HepG2 (cell line): Measurements from ENCODE around the gene FAAP100. TPM values are rescaled to one million over a fixed set of nuclear protein-coding genes. Genes with fewer than 3 reads are reported as not detected.

Experiments
- ATF1 ChIP-seq: IDR thresholded peaks from 2 replicates; pipeline ENCODE4 v1.6.1; 2016; ENCODE audit warnings: mild to moderate bottlenecking, control low read depth
- CSRNP1 ChIP-seq: sonication (generic); formaldehyde crosslinking; IDR thresholded peaks from 2 replicates; pipeline ENCODE4 v1.8.1; 2023; ENCODE audit warnings: mild to moderate bottlenecking, missing genetic modification reagents
- DRAP1 ChIP-seq: IDR thresholded peaks from 2 replicates; pipeline ENCODE4 v1.6.1; 2016; ENCODE audit warnings: missing genetic modification reagents, missing compliant biosample characterization
- ELK4 ChIP-seq: sonication (generic); formaldehyde crosslinking; IDR thresholded peaks from 2 replicates; pipeline ENCODE4 v1.9.0; 2021; ENCODE audit warnings: missing genetic modification reagents, borderline replicate concordance
- GATAD2A ChIP-seq: IDR thresholded peaks from 2 replicates; pipeline ENCODE4 v1.6.1; 2016
- HNRNPUL1 ChIP-seq: fragments of 200-400 bp; formaldehyde crosslinking; IDR thresholded peaks from 2 replicates; pipeline ENCODE4 v1.6.1; 2017; ENCODE audit warnings: low read depth, mild to moderate bottlenecking, low read length, moderate library complexity
- HOXA3 ChIP-seq: sonication (generic); formaldehyde crosslinking; IDR thresholded peaks from 2 replicates; pipeline ENCODE4 v1.5.0; 2020; ENCODE audit warnings: missing genetic modification reagents
- KLF11 ChIP-seq: IDR thresholded peaks from 2 replicates; pipeline ENCODE4 v1.6.1; 2016; ENCODE audit warnings: missing compliant biosample characterization
- KLF12 ChIP-seq: sonication (generic); formaldehyde crosslinking; IDR thresholded peaks from 2 replicates; pipeline ENCODE4 v1.4.0; 2020; ENCODE audit warnings: missing genetic modification reagents, borderline replicate concordance
- KLF16 ChIP-seq, 2 experiments: sonication (generic) in 1 of 2; formaldehyde crosslinking in 1 of 2; IDR thresholded peaks; 2 replicates each; pipeline versions ENCODE4 v1.6.1 to v1.8.0; 2016 to 2023; ENCODE audit warnings: missing genetic modification reagents in 2 of 2, missing compliant biosample characterization in 1 of 2
- NFATC3 ChIP-seq: sonication (generic); formaldehyde crosslinking; IDR thresholded peaks from 2 replicates; pipeline ENCODE4 v1.5.1; 2020; ENCODE audit warnings: mild to moderate bottlenecking, missing genetic modification reagents
- NKX3-1 ChIP-seq: sonication (generic); formaldehyde crosslinking; IDR thresholded peaks from 2 replicates; pipeline ENCODE4 v1.5.0; 2020; ENCODE audit warnings: missing genetic modification reagents
- POLR2A ChIP-seq, 2 experiments: IDR thresholded peaks; 2 replicates each; pipeline ENCODE4 v1.6.1; 2011; ENCODE audit warnings: low read depth in 2 of 2, low read length in 2 of 2, mild to moderate bottlenecking in 1 of 2, moderate library complexity in 1 of 2; ENCODE audit not compliant: insufficient read depth in 1 of 2
- SYNCRIP ChIP-seq: fragments of 200-400 bp; formaldehyde crosslinking; IDR thresholded peaks from 2 replicates; pipeline ENCODE4 v1.6.1; 2018; ENCODE audit warnings: mild to moderate bottlenecking, low read depth, low read length; ENCODE audit not compliant: insufficient read depth
- TP53 ChIP-seq: sonication (generic); formaldehyde crosslinking; conservative IDR thresholded peaks from 2 replicates; pipeline ENCODE4 v1.4.0; 2020; ENCODE audit warnings: missing genetic modification reagents
- TRIM24 ChIP-seq: sonication (generic); formaldehyde crosslinking; IDR thresholded peaks from 2 replicates; pipeline ENCODE4 v1.8.0; 2022; ENCODE audit warnings: mild to moderate bottlenecking, missing genetic modification reagents
- U2AF1 ChIP-seq: fragments of 200-400 bp; formaldehyde crosslinking; optimal IDR thresholded peaks from 2 replicates; pipeline ENCODE3; 2017; ENCODE audit warnings: mild to moderate bottlenecking, low read depth, low read length
- YY1 ChIP-seq: IDR thresholded peaks from 2 replicates; pipeline ENCODE4 v1.6.1; 2011; ENCODE audit warnings: low read length, low read depth, moderate library complexity, mild to moderate bottlenecking; ENCODE audit not compliant: insufficient read depth, insufficient replicate concordance
- ZBTB42 ChIP-seq: sonication (generic); formaldehyde crosslinking; IDR thresholded peaks from 2 replicates; pipeline ENCODE4 v1.5.0; 2020; ENCODE audit warnings: mild to moderate bottlenecking, missing genetic modification reagents
- ZNF160 ChIP-seq: sonication (generic); formaldehyde crosslinking; IDR thresholded peaks from 2 replicates; pipeline ENCODE4 v1.8.0; 2022; ENCODE audit warnings: mild to moderate bottlenecking, inconsistent platforms, missing genetic modification reagents
- ZNF264 ChIP-seq: sonication (generic); formaldehyde crosslinking; IDR thresholded peaks from 2 replicates; pipeline ENCODE4 v1.4.0; 2020; ENCODE audit warnings: missing genetic modification reagents
- ZNF326 ChIP-seq: sonication (generic); formaldehyde crosslinking; IDR thresholded peaks from 2 replicates; pipeline ENCODE4 v1.4.0; 2020; ENCODE audit warnings: missing genetic modification reagents, borderline replicate concordance
- ZNF530 ChIP-seq: sonication (generic); formaldehyde crosslinking; IDR thresholded peaks from 2 replicates; pipeline ENCODE4 v1.5.0; 2020; ENCODE audit warnings: low read depth, mild to moderate bottlenecking, missing genetic modification reagents
- ZNF709 ChIP-seq: sonication (generic); formaldehyde crosslinking; IDR thresholded peaks from 2 replicates; pipeline ENCODE4 v1.5.0; 2020; ENCODE audit warnings: mild to moderate bottlenecking, missing genetic modification reagents
- ZNF749 ChIP-seq: sonication (generic); formaldehyde crosslinking; IDR thresholded peaks from 2 replicates; pipeline ENCODE4 v1.8.0; 2022; ENCODE audit warnings: mild to moderate bottlenecking, missing genetic modification reagents, moderate library complexity, borderline replicate concordance
- ZNF792 ChIP-seq: IDR thresholded peaks from 2 replicates; pipeline ENCODE4 v1.6.1; 2016
- ZNF83 ChIP-seq: sonication (generic); formaldehyde crosslinking; IDR thresholded peaks from 2 replicates; pipeline ENCODE4 v1.4.0; 2020; ENCODE audit warnings: missing genetic modification reagents, mild to moderate bottlenecking, borderline replicate concordance
- ZSCAN9 ChIP-seq: IDR thresholded peaks from 2 replicates; pipeline ENCODE4 v1.6.1; 2016; ENCODE audit warnings: borderline replicate concordance
- polyA plus RNA-seq, 8 experiments: library from polyadenylated mRNA; depleted of rRNA in 3 of 8; stranded (reverse) in 7 of 8; unstranded in 1 of 8; fragments of >200 nt; fragmentation: Illumina TruSeq in 4 of 8; extraction: Trizol in 4 of 8; gene quantifications; 2 replicates each; pipeline versions ENCODE4 v1.2.1 to v1.2.3, GENCODE V29; 2011 to 2016; ENCODE audit warnings: low read depth in 4 of 8, missing spikeins in 1 of 8, mixed read lengths in 1 of 8; ENCODE audit not compliant: insufficient read depth in 1 of 8
- total RNA-seq, 5 experiments: library from RNA; depleted of rRNA; stranded (reverse); fragments of >200 nt; fragmentation: Illumina TruSeq; extraction: Trizol; gene quantifications; 2 replicates each; pipeline ENCODE4 v1.2.3, GENCODE V29; 2016; ENCODE audit warnings: low read depth in 1 of 5

FAAP100 gene
- total and polyA plus RNA-seq, 2 of the 13 experiments (the other 11 are each of a cell fraction or from before 2014, with no cell fraction given), result 7.6 to 20.8 TPM

- 0 out of 2 replicates have a peak, but pooled peaks have one; percentile 38 for TF ChIP-seq TP53
- peak; percentile 90 for TF ChIP-seq NFATC3 (CRISPR knock-in tag)
- TF ChIP-seq ZBTB42, result peak; percentile 77; the same call in 1 of the 2 replicates
- no peak for TF ChIP-seq ZNF530
- peak in 1 of 2 experiments; percentile 99; a peak in 2 of 4 replicates for TF ChIP-seq KLF16 (CRISPR knock-in tag; IDR thresholded peaks at IDR 0.05)
- peak; percentile 78 for TF ChIP-seq HOXA3 (CRISPR knock-in tag)
- peak; percentile 87 for TF ChIP-seq ZNF749 (CRISPR knock-in tag)
- TF ChIP-seq ZSCAN9, result peak; percentile 22; the same call in 1 of the 2 replicates
- peak; percentile 23; the same call in 1 of the 2 replicates for TF ChIP-seq KLF11 (CRISPR knock-in tag)
- no peak for TF ChIP-seq HNRNPUL1
- 0 out of 2 replicates have a peak, but pooled peaks have one; percentile 14 for TF ChIP-seq GATAD2A (CRISPR knock-in tag)
- no peak for TF ChIP-seq ELK4
- TF ChIP-seq ZNF160 (CRISPR knock-in tag), result peak; percentile 65; the same call in 1 of the 2 replicates
- no peak for TF ChIP-seq NKX3-1 (CRISPR knock-in tag)
- peak; percentile 81 for TF ChIP-seq U2AF1
- no peak for TF ChIP-seq ZNF264
- TF ChIP-seq ZNF83 (CRISPR knock-in tag), result peak; percentile 49; the same call in 1 of the 2 replicates
- TF ChIP-seq KLF12 (CRISPR knock-in tag), result peak; percentile 97
- TF ChIP-seq CSRNP1 (CRISPR knock-in tag), result peak; percentile 78; the same call in 1 of the 2 replicates
- TF ChIP-seq POLR2A (IDR thresholded peaks at IDR 0.05; ENCODE audit: insufficient read depth in 1 of 2, low read depth in 2 of 2, low read length in 2 of 2), result peak; percentile 66 to 90
- TF ChIP-seq DRAP1 (CRISPR knock-in tag), result peak; percentile 22; the same call in 1 of the 2 replicates
- peak; percentile 71 for TF ChIP-seq ZNF709 (CRISPR knock-in tag)
- peak; percentile 34; the same call in 1 of the 2 replicates for TF ChIP-seq ZNF792
- peak; percentile 86 for TF ChIP-seq YY1
- no peak for TF ChIP-seq TRIM24
- no peak for TF ChIP-seq ZNF326
- TF ChIP-seq ATF1 (CRISPR knock-in tag), result no peak
- TF ChIP-seq SYNCRIP, result no peak
Measured at GRCh38 chr17:81552244-81553017, at the start of gene FAAP100 (continued).
